ENCODE measurements around the gene CDA. TPM values are rescaled to one million over a fixed set of nuclear protein-coding genes. Genes with fewer than 3 reads are reported as not detected.

Gene CDA
- total RNA-seq, 1 experiment from 2014 or later = 6.5 TPM

DNA sequence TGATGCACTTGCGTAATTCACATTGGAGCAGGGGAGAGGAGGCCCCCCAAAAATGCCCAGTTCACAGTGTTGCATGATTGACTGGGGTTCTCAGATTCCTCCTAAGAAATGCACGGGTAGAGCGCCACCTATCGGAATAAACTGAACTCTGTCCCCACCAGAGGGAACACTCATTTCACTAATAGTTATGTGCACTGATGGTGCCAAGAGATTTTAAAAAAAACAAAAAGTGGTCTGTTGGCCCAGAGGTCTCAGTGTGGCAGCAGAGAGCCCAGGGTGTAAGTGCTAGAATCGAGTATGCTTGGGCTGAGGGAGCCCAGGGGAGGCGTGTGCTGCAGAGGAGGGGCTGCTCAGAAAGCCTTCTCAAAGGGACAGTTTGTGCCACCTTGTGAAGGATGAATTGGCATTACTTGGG is 51.3 kb downstream of the CDA start:
- Histone ChIP-seq H3K18ac (ENCODE audit: insufficient read length, low read depth, low read length) (no peak overlapping the region), H3K79me2 (ENCODE audit: insufficient read depth, low read length) (no peaks in the 10 kb centered on the region), H3K9me3 (ENCODE audit: control insufficient read depth, low read depth, low read length) (no peaks in the 10 kb centered on the region), H3K9ac (ENCODE audit: extremely low read depth, insufficient read length, low read length) (no peak overlapping the region), H3K27ac (ENCODE audit: insufficient read length, low read depth, low read length) (no peak overlapping the region), H3K27me3 (ENCODE audit: insufficient read depth, low read length) (no peaks in the 10 kb centered on the region), H3K79me1 (ENCODE audit: insufficient read depth, low read depth, low read length, poor library complexity, severe bottlenecking) (no peaks in the 10 kb centered on the region), H2BK15ac (ENCODE audit: low read depth, low read length) (no peak overlapping the region), H3K23me2 (ENCODE audit: insufficient read length, low read depth, low read length, poor library complexity, severe bottlenecking) (no peaks in the 10 kb centered on the region), H3K23ac (ENCODE audit: insufficient read length, low read depth, low read length) (no peak overlapping the region), H2BK5ac (ENCODE audit: insufficient read length, low read length) (no peak overlapping the region), H2BK20ac (ENCODE audit: low read depth, low read length, poor library complexity, severe bottlenecking) (no peak overlapping the region), H4K20me1 (ENCODE audit: control insufficient read depth, insufficient read depth, insufficient read length) (no peaks in the 10 kb centered on the region), H2BK12ac (ENCODE audit: insufficient read length, low read depth, low read length) (no peak overlapping the region), H2BK120ac (ENCODE audit: low read depth, low read length, poor library complexity, severe bottlenecking) (no peak overlapping the region), H4K8ac (replicated peaks; ENCODE audit: insufficient read length, low read depth, low read length) (no peak overlapping the region), H3K56ac (ENCODE audit: insufficient read length, low read depth, low read length) (no peak overlapping the region), H3K4ac (ENCODE audit: low read depth, low read length) (no peak overlapping the region), H3K4me1 (ENCODE audit: insufficient read depth, low read length) (no peaks in the 10 kb centered on the region), H2AK5ac (ENCODE audit: insufficient read length, low read length) (no peak overlapping the region), H4K5ac (ENCODE audit: insufficient read length, low read depth, low read length) (no peak overlapping the region), H2AFZ (ENCODE audit: low read length) (no peak overlapping the region), H4K91ac (ENCODE audit: insufficient read length, low read depth, low read length) (no peak overlapping the region), H3K14ac (ENCODE audit: insufficient read depth, low read length) (no peak overlapping the region), H3T11ph (ENCODE audit: low read length) (no peak overlapping the region), H3K4me2 (ENCODE audit: insufficient read depth, insufficient read length, low read length) (no peak overlapping the region)
- Mint-ChIP-seq H3K9me3 (no peaks in the 10 kb centered on the region; a peak in 1 of 5 replicates), H3K36me3 (ENCODE audit: insufficient read depth in 1 of 3, low read depth in 3 of 3) (peaks cover 0 to 11% (median 10%) of the 10 kb centered on the region in 3 experiments; a peak in 4 of 7 replicates), H3K4me3 (no peak overlapping the region), H3K27me3 (ENCODE audit: low read depth) (no peaks in the 10 kb centered on the region), H3K27ac (peak overlapping the region in 1 of 3 experiments; percentile 56; a peak in 2 of 7 replicates), H3K4me1 (peaks cover 11 to 15% of the 10 kb centered on the region in 2 experiments)
- WGBS (ENCODE audit: extremely low coverage, insufficient read length, low lambda C conversion rate) = no CpG with 5 or more reads among the region's 6 CpGs
- TF ChIP-seq, protein P1, sequence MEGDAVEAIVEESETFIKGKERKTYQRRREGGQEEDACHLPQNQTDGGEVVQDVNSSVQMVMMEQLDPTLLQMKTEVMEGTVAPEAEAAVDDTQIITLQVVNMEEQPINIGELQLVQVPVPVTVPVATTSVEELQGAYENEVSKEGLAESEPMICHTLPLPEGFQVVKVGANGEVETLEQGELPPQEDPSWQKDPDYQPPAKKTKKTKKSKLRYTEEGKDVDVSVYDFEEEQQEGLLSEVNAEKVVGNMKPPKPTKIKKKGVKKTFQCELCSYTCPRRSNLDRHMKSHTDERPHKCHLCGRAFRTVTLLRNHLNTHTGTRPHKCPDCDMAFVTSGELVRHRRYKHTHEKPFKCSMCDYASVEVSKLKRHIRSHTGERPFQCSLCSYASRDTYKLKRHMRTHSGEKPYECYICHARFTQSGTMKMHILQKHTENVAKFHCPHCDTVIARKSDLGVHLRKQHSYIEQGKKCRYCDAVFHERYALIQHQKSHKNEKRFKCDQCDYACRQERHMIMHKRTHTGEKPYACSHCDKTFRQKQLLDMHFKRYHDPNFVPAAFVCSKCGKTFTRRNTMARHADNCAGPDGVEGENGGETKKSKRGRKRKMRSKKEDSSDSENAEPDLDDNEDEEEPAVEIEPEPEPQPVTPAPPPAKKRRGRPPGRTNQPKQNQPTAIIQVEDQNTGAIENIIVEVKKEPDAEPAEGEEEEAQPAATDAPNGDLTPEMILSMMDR (conservative IDR thresholded peaks at IDR 0.05) = peak; percentile 89
- DNase-seq = peak; percentile 54

Measured in H9 (cell line).